HFF-Myc (cell line): ENCODE measurements around the gene MEGF10.
"Not testable (repeated sequence)": the region's sequence is repeated elsewhere in the genome, so short reads cannot be mapped to it uniquely, and the experiment has no call there.

Experiments
- DNase-seq: peaks from one replicate; pipeline ENCODE4 v3.0.0-alpha.2; 2011; ENCODE audit warnings: low read depth; ENCODE audit errors: extremely low read depth
- H3K4me3 ChIP-seq: replicated peaks from 2 replicates; pipeline ENCODE4 v1.5.1; 2011; ENCODE audit warnings: low read depth, mild to moderate bottlenecking, control low read depth, low read length
- TF ChIP-seq, protein P1 (sequence below): IDR thresholded peaks from 2 replicates; pipeline ENCODE4 v1.5.1; 2012; ENCODE audit warnings: mild to moderate bottlenecking, low read depth, low read length, control low read depth; ENCODE audit errors: missing control alignments

The MEGF10 gene

DNA sequence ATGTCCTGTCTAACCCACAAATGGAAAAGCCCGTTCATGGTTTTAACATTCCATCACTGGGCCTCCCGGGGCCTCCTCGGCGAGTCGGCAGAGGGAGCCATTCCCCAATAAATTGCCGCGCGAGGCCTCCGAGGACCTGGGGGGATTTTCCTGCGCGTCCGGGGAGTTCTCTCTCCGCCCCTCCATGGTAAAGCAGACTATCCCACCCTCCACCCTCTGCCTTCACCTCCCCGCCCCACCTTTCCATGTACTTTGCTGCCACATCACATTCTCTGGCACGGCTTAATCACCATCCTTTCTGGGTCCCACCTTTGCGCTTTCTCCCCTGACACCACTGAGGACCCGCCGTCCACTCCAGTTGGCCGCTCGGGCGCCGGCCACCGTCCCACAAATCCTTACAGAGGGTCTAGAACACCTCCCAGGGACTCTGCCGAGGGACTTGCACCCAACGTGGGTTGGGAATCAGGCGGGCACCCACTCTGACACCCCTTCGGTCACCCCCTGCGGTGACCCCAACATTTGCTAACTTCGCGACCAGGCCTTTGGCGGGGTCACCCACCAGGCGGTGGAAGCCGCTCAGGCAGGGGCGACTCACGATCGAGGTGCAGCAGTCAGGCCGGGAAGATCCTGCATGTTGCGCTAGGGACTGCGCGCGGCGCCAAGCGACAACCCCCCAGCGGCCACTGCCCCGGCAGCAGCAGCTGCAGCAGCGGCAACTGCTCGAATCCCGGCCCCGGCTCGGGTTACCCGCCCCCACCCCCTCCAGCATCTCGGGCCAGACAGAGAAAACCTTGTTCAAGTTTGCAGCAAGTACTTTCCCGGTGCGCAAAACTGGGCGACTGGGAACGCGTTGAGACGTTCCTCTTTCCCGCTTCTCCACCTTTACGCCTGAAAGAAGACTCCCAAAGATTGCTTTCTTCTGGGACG, at the start of gene MEGF10:
Gene MEGF10, plus strand, starts transcription at position 778 of the 927 bp plus-strand sequence. CDS start 40,513 bp downstream, outside the sequence.
- TF ChIP-seq, protein P1, sequence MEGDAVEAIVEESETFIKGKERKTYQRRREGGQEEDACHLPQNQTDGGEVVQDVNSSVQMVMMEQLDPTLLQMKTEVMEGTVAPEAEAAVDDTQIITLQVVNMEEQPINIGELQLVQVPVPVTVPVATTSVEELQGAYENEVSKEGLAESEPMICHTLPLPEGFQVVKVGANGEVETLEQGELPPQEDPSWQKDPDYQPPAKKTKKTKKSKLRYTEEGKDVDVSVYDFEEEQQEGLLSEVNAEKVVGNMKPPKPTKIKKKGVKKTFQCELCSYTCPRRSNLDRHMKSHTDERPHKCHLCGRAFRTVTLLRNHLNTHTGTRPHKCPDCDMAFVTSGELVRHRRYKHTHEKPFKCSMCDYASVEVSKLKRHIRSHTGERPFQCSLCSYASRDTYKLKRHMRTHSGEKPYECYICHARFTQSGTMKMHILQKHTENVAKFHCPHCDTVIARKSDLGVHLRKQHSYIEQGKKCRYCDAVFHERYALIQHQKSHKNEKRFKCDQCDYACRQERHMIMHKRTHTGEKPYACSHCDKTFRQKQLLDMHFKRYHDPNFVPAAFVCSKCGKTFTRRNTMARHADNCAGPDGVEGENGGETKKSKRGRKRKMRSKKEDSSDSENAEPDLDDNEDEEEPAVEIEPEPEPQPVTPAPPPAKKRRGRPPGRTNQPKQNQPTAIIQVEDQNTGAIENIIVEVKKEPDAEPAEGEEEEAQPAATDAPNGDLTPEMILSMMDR, result peak; percentile 79
- H3K4me3 ChIP-seq, result peak within 1 kb of the TSS; percentile 25
- no peak for DNase-seq

- no peak overlapping the region for H3K4me3 ChIP-seq
- TF ChIP-seq, protein P1, result no peak
- DNase-seq, result no peak
Measured at GRCh38 chr5:127243011-127243410, 47.6 kb upstream of the MEGF10 start.

- DNase-seq, result no peak
- TF ChIP-seq, protein P1, result no peak
Measured at GRCh38 chr5:127254729-127255284, 35.8 kb upstream of the MEGF10 start.

DNA sequence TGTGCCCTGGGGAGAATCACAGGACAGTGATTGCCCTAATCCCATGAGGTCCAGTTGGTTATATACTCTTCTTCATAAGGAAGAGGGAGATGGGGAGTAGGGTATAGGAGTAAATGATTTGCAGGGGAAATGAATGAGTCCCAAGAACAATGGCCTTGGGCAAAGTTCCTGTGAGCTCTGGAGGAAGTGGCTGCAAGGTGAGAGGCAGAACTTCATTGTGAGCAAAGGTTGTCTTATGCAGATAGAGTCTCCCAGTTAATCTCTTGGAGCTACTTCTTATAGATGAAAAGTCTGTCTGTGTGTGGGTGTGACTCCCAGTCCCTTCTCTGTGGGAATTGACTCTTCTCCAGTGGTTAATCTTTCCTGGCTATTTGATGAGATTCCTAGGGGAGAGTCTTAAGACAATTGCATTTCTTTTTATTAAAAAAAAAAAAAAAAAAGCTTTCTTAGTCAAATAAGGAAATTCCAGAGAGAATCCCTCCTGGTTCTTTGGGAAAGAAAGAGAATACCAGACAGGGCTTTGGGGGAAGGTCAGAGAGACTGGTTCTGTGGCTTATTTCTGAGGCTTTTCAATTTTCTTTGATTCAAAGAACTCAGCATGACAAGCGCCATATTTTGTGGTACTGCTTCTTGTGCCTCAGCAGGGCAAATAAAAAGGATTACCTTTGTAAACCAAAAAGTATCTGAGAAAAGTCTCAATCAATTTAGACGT, 33.6 kb upstream of the MEGF10 start:
- no peak overlapping the region for H3K4me3 ChIP-seq
- TF ChIP-seq, protein P1, result no peak
- DNase-seq, result no peak

More at GRCh38 chr5:127254729-127255284, 35.8 kb upstream of the MEGF10 start:
- no peak overlapping the region for H3K4me3 ChIP-seq

DNA sequence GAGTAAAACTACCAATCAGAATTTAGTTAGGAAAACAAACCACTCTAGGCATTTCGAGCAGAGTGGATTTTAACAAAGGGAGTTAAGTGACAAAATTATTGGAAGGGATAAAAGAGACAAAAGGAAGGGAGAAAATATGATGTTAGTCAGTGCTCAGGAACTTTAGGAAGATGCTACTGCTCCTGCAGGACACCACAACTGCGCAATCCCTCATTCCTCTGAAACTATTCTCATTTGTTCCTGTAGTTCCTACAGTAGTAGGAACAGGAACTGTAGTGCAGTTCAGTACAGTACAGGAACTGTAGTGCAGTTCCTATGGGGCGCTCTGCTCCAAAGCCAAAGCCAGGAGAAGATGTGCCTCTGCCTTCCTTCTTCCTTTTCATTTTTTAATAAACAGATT, 29.9 kb upstream of the MEGF10 start:
- DNase-seq, result no peak
- TF ChIP-seq, protein P1, result no peak
- no peak overlapping the region for H3K4me3 ChIP-seq

DNA sequence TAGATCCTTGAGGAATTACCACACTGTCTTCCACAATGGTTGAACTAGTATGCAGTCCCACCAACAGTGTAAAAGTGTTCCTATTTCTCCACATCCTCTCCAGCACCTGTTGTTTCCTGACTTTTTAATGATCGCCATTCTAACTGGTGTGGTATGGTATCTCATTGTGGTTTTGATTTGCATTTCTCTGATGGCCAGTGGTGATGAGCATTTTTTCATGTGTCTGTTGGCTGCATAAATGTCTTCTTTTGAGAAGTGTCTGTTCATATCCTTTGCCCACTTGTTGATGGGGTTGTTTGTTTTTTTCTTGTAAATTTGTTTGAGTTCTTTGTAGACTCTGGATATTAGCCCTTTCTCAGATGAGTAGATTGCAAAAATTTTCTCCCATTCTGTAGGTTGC, 25.1 kb upstream of the MEGF10 start:
- not testable (repeated sequence) for DNase-seq, H3K4me3 ChIP-seq

DNA sequence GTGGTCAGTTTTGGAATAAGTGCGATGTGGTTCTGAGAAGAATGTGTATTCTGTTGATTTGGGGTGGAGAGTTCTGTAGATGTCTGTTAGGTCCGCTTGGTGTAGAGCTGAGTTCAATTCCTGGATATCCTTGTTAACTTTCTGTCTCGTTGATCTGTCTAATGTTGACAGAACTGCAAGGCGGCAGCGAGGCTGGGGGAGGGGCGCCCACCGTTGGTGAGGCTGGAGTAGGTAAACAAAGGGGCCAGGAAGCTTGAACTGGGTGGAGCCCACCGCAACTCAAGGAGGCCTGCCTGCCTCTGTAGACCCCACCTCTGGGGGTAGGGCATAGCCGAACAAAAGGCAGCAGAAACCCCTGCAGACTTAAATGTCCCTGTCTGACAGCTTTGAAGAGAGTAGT, 22.3 kb upstream of the MEGF10 start:
- not testable (repeated sequence) for H3K4me3 ChIP-seq, DNase-seq

DNA sequence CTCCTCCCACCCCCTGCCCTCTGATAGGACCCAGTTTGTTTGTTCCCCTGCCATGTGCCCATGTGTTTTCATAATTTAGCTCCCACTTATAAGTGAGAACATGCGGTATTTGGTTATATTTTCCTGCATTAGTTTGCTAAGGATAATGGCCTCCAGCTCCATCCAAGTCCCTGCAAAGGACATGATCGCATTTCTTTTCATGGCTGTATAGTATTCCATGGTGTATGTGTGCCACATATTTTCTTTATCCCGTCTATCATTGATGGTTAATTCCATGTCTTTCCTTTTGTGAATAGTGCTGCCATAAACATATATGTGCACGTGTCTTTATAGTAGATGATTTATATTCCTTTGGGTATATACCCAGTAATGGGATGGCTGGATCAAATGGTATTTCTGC, 19.9 kb upstream of the MEGF10 start:
- not testable (repeated sequence) for DNase-seq, H3K4me3 ChIP-seq
